Trophoblast cell (in vitro differentiated cells and primary cell): Measurements from ENCODE around the gene CACNA2D4.

ENCODE experiments used
- DNase-seq, 2 donors: peaks; one replicate each; pipeline ENCODE4 v3.0.0-alpha.2; 2016
- H2AFZ ChIP-seq: 2 replicates; pipeline ENCODE4 v1.6.1; 2013; ENCODE audit warnings: low read length, moderate library complexity, mild to moderate bottlenecking; ENCODE audit not compliant: insufficient read depth, poor library complexity
- H2AK5ac ChIP-seq: 2 replicates; pipeline ENCODE4 v1.6.1; 2013; ENCODE audit warnings: mild to moderate bottlenecking, low read length
- H2BK120ac ChIP-seq: 2 replicates; pipeline ENCODE4 v1.6.1; 2013; ENCODE audit warnings: low read length, mild to moderate bottlenecking, moderate library complexity; ENCODE audit not compliant: insufficient read depth, poor library complexity
- H2BK12ac ChIP-seq: 2 replicates; pipeline ENCODE4 v1.6.1; 2013; ENCODE audit warnings: mild to moderate bottlenecking, low read length, moderate library complexity
- H2BK5ac ChIP-seq: 2 replicates; pipeline ENCODE4 v1.6.1; 2013; ENCODE audit warnings: low read length, low read depth, moderate library complexity, mild to moderate bottlenecking; ENCODE audit not compliant: poor library complexity
- H3K14ac ChIP-seq: 2 replicates; pipeline ENCODE4 v1.6.1; 2013; ENCODE audit warnings: mild to moderate bottlenecking, low read length
- H3K18ac ChIP-seq: 2 replicates; pipeline ENCODE4 v1.6.1; 2013; ENCODE audit warnings: mild to moderate bottlenecking, low read length
- H3K23ac ChIP-seq: 2 replicates; pipeline ENCODE4 v1.6.1; 2013; ENCODE audit warnings: low read length
- H3K27ac ChIP-seq: 2 replicates; pipeline ENCODE4 v1.5.1; 2013; ENCODE audit warnings: low read depth, mild to moderate bottlenecking, inconsistent platforms, low read length, moderate library complexity
- H3K27me3 ChIP-seq: 2 replicates; pipeline ENCODE4 v1.6.1; 2013; ENCODE audit warnings: inconsistent platforms, mild to moderate bottlenecking, low read length, moderate library complexity; ENCODE audit not compliant: insufficient read depth
- H3K36me3 ChIP-seq, 2 experiments: 1 replicate in 1 of 2; 2 replicates in 1 of 2; pipeline ENCODE4 v1.6.1; 2013; ENCODE audit warnings: low read length in 2 of 2, mild to moderate bottlenecking in 2 of 2, moderate library complexity in 1 of 2; ENCODE audit not compliant: insufficient read depth in 2 of 2, control insufficient read depth in 1 of 2
- H3K4ac ChIP-seq: 2 replicates; pipeline ENCODE4 v1.6.1; 2013; ENCODE audit warnings: low read depth, mild to moderate bottlenecking, low read length, moderate library complexity
- H3K4me1 ChIP-seq, 2 experiments: 1 replicate in 1 of 2; 2 replicates in 1 of 2; pipeline ENCODE4 v1.6.1; 2013; ENCODE audit warnings: low read length in 2 of 2, mild to moderate bottlenecking in 2 of 2, moderate library complexity in 1 of 2; ENCODE audit not compliant: insufficient read depth in 2 of 2, control insufficient read depth in 1 of 2
- H3K4me2 ChIP-seq: 2 replicates; pipeline ENCODE4 v1.6.1; 2013; ENCODE audit warnings: inconsistent platforms, mild to moderate bottlenecking, low read length, moderate library complexity
- H3K4me3 ChIP-seq: 2 replicates; pipeline ENCODE4 v1.5.1; 2013; ENCODE audit warnings: mild to moderate bottlenecking, low read depth, low read length, inconsistent platforms
- H3K79me1 ChIP-seq: one replicate; pipeline ENCODE4 v1.6.1; 2013; ENCODE audit warnings: low read length
- H3K79me2 ChIP-seq: 2 replicates; pipeline ENCODE4 v1.6.1; 2013; ENCODE audit warnings: low read length, mild to moderate bottlenecking; ENCODE audit not compliant: control insufficient read depth, insufficient read depth, poor library complexity
- H3K9ac ChIP-seq: 2 replicates; pipeline ENCODE4 v1.6.1; 2013; ENCODE audit warnings: mild to moderate bottlenecking, low read length
- H3K9me3 ChIP-seq: 2 replicates; pipeline ENCODE4 v1.6.1; 2013; ENCODE audit warnings: low read depth, mild to moderate bottlenecking, control low read depth, inconsistent platforms, low read length; ENCODE audit not compliant: insufficient read depth
- H4K12ac ChIP-seq: 2 replicates; pipeline ENCODE4 v1.6.1; 2013; ENCODE audit warnings: low read depth, mild to moderate bottlenecking, low read length, moderate library complexity
- H4K8ac ChIP-seq: 2 replicates; pipeline ENCODE4 v1.6.1; 2013; ENCODE audit warnings: low read depth, mild to moderate bottlenecking, low read length, moderate library complexity
- H4K91ac ChIP-seq: one replicate; pipeline ENCODE4 v1.6.1; 2013; ENCODE audit warnings: low read depth, mild to moderate bottlenecking, low read length, moderate library complexity
- WGBS: extraction: QIAGEN DNeasy Blood & Tissue Kit; methylation state at CpG from one replicate; pipeline ENCODE4 v1.1.7; 2013; ENCODE audit warnings: missing lambda C conversion rate; ENCODE audit not compliant: insufficient read length, insufficient coverage; ENCODE audit errors: extremely low coverage; 5-methylcytosine and 5-hydroxymethylcytosine counted together

The CACNA2D4 gene

GRCh38 chr12:1836854-1837421 is 81.5 kb downstream of the CACNA2D4 start:
- Histone ChIP-seq H3K9me3 (peaks cover 2% of the 10 kb centered on the region), H2BK12ac (no peak overlapping the region), H3K4me1 (peaks cover 3 to 4% of the 10 kb centered on the region in 2 experiments), H2AFZ (no peak overlapping the region), H4K91ac (no peak overlapping the region), H3K4me3 (no peak overlapping the region), H2BK120ac (no peak overlapping the region), H3K36me3 (no peaks in the 10 kb centered on the region), H4K8ac (no peak overlapping the region), H3K18ac (no peak overlapping the region), H3K27me3 (no peaks in the 10 kb centered on the region), H3K9ac (no peak overlapping the region), H3K14ac (no peak overlapping the region), H2BK5ac (no peak overlapping the region), H3K79me1 (no peaks in the 10 kb centered on the region), H3K23ac (no peak overlapping the region), H3K27ac (no peak overlapping the region), H2AK5ac (no peak overlapping the region), H3K4ac (no peak overlapping the region), H3K4me2 (no peak overlapping the region), H4K12ac (no peak overlapping the region), H3K79me2 (no peaks in the 10 kb centered on the region)
- no CpG with 5 or more reads among the region's 22 CpGs for WGBS
- no peak for DNase-seq

DNA sequence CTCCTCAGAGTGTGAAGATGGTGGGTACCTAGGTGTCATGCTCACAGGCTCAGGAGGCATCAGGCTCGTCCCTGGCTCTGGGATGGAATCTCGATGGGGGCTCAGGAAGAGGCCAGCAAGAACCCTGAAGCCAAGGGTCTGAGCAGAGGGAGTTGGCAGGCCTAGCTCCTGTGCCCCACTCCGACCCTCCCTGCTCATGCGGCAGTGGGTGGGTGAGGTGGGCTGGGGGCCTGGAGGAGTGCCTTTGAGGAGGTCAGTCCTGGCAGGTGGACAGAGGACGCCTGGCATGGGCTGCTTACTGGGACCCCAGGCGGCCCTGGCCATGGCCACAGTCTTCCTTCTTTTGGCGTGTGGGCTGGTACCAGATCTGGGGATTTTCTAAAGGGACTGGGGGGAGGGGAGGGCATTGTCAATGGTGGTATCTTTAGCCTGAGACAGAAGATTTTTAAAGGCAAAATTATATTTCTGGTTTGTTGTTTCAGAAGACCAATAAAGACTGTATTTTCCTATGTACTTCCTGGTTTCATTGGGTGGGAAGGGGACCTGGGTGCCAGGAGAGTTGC is 82.1 kb downstream of the CACNA2D4 start:
- H3K23ac ChIP-seq = no peak overlapping the region
- H4K12ac ChIP-seq = no peak overlapping the region
- H3K9ac ChIP-seq = no peak overlapping the region
- no peak for DNase-seq
- H3K79me2 ChIP-seq = no peaks in the 10 kb centered on the region
- H2AFZ ChIP-seq = no peak overlapping the region
- H3K4me2 ChIP-seq = no peak overlapping the region
- no peak overlapping the region for H2BK5ac ChIP-seq
- H4K8ac ChIP-seq = no peak overlapping the region
- H2AK5ac ChIP-seq = no peak overlapping the region
- no peak overlapping the region for H3K4ac ChIP-seq
- H3K4me1 ChIP-seq = peaks cover 3 to 4% of the 10 kb centered on the region in 2 experiments
- H3K4me3 ChIP-seq = no peak overlapping the region
- H3K18ac ChIP-seq = no peak overlapping the region
- H3K27ac ChIP-seq = no peak overlapping the region
- H3K79me1 ChIP-seq = no peaks in the 10 kb centered on the region
- H4K91ac ChIP-seq = no peak overlapping the region
- no peak overlapping the region for H2BK12ac ChIP-seq
- no peaks in the 10 kb centered on the region for H3K36me3 ChIP-seq
- H2BK120ac ChIP-seq = no peak overlapping the region
- WGBS = no CpG with 5 or more reads among the region's 7 CpGs
- H3K14ac ChIP-seq = no peak overlapping the region
- no peaks in the 10 kb centered on the region for H3K27me3 ChIP-seq
- H3K9me3 ChIP-seq = peaks cover 2% of the 10 kb centered on the region

GRCh38 chr12:1835211-1836131 is 83.0 kb downstream of the CACNA2D4 start:
- DNase-seq = no peak
- no peaks in the 10 kb centered on the region for H3K79me1 ChIP-seq
- no peak overlapping the region for H4K91ac ChIP-seq
- H2BK5ac ChIP-seq = no peak overlapping the region
- no peak overlapping the region for H3K14ac ChIP-seq
- no peak overlapping the region for H3K4ac ChIP-seq
- no peak overlapping the region for H2BK120ac ChIP-seq
- H2AK5ac ChIP-seq = no peak overlapping the region
- no peak overlapping the region for H4K8ac ChIP-seq
- no peak overlapping the region for H3K4me3 ChIP-seq
- H3K79me2 ChIP-seq = no peaks in the 10 kb centered on the region
- H3K27me3 ChIP-seq = no peaks in the 10 kb centered on the region
- H3K9me3 ChIP-seq = peaks cover 2% of the 10 kb centered on the region
- no peak overlapping the region for H3K23ac ChIP-seq
- H3K9ac ChIP-seq = no peak overlapping the region
- no peak overlapping the region for H2AFZ ChIP-seq
- no peak overlapping the region for H3K4me2 ChIP-seq
- peaks cover 4 to 5% of the 10 kb centered on the region in 2 experiments for H3K4me1 ChIP-seq
- H3K36me3 ChIP-seq = no peaks in the 10 kb centered on the region
- no peak overlapping the region for H4K12ac ChIP-seq
- no peak overlapping the region for H3K18ac ChIP-seq
- no peak overlapping the region for H3K27ac ChIP-seq
- no peak overlapping the region for H2BK12ac ChIP-seq
- WGBS = no CpG with 5 or more reads among the region's 22 CpGs

DNA sequence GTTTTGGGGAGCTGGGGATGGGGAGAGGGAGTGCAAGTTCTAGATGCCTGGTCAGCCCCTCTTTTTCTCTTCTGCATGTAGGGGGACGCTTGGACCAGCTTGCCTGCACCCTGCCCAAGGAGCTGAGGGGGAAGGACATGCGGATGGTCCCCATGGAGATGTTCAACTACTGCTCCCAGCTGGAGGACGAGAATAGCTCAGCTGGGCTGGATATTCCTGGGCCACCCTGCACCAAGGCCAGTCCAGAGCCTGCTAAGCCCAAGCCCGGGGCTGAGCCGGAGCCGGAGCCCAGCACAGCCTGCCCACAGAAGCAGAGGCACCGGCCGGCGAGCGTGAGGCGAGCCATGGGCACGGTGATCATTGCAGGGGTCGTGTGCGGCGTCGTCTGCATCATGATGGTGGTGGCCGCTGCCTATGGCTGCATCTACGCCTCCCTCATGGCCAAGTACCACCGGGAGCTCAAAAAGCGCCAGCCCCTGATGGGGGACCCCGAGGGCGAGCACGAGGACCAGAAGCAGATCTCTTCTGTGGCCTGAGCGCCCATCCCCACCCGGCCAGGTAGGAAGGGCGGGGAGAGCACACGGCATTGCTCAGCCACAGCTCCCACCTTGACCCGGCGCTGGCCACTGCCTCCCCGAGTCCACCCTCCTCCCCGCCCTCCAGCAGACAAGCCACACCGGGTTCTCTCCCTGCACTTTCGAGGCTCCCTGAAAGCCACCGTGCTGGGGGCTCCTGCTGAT is 84.1 kb downstream of the CACNA2D4 start:
- no peaks in the 10 kb centered on the region for H3K79me1 ChIP-seq
- no peak overlapping the region for H3K18ac ChIP-seq
- no peaks in the 10 kb centered on the region for H3K27me3 ChIP-seq
- no peak overlapping the region for H2AK5ac ChIP-seq
- H3K4me1 ChIP-seq = peaks cover 4 to 5% of the 10 kb centered on the region in 2 experiments
- no peak overlapping the region for H3K23ac ChIP-seq
- H3K27ac ChIP-seq = no peak overlapping the region
- no peak overlapping the region for H2BK12ac ChIP-seq
- no peak overlapping the region for H3K4me3 ChIP-seq
- no peak overlapping the region for H4K8ac ChIP-seq
- no peak overlapping the region for H2BK5ac ChIP-seq
- no peak for DNase-seq
- H3K9ac ChIP-seq = no peak overlapping the region
- H2AFZ ChIP-seq = no peak overlapping the region
- H3K36me3 ChIP-seq = no peaks in the 10 kb centered on the region
- no peak overlapping the region for H2BK120ac ChIP-seq
- no CpG with 5 or more reads among the region's 34 CpGs for WGBS
- peaks cover 2% of the 10 kb centered on the region for H3K9me3 ChIP-seq
- H3K79me2 ChIP-seq = no peaks in the 10 kb centered on the region
- no peak overlapping the region for H4K12ac ChIP-seq
- no peak overlapping the region for H3K4me2 ChIP-seq
- H3K4ac ChIP-seq = no peak overlapping the region
- no peak overlapping the region for H3K14ac ChIP-seq
- H4K91ac ChIP-seq = no peak overlapping the region
